ENCODE measurements around the gene FARSA. TPM values are rescaled to one million over a fixed set of nuclear protein-coding genes. Genes with fewer than 3 reads are reported as not detected.

The FARSA gene
- total and polyA plus RNA-seq, 2 of the 8 experiments (the other 6 are each of a cell fraction or from before 2014, with no cell fraction given): 61.0 to 103 TPM

DNA sequence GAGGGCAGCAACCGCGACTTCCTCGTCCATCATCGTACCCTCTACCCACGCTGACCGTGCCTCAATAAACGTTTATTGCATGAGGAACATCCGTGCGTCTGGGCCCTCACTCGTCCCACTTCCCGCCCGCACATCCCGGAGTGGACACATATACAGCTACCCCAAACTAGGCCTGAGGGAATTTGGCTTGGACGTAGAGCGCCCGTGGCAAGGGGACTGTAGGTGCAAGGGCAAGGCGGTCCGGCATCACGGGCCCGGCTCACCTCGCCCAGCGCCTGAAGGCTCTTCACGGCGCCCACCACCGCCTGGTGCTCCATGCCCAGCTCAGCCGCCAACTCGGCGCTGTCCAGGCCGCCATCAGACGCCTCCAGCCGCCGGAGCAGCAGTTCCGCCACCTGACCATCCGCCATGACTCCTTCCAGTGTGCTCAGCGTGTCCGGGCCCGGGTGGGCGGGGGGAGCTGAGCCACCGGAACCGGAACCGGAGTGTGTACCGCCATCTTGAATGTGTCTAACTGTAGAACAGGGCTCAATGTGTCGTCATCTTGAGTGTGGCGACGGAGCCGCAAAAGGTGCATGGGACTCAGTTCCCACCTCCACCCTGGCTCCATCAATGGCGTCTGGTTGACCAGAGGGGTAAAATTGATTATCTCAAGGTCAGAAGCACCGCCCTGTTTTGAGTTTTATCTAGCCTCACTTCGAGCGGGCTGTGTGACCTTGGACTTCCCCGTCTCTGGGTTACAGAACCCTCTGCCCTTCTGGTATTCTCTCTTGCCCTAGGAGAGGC is at the start of gene FARSA (continued):
- TF ChIP-seq, protein P1, sequence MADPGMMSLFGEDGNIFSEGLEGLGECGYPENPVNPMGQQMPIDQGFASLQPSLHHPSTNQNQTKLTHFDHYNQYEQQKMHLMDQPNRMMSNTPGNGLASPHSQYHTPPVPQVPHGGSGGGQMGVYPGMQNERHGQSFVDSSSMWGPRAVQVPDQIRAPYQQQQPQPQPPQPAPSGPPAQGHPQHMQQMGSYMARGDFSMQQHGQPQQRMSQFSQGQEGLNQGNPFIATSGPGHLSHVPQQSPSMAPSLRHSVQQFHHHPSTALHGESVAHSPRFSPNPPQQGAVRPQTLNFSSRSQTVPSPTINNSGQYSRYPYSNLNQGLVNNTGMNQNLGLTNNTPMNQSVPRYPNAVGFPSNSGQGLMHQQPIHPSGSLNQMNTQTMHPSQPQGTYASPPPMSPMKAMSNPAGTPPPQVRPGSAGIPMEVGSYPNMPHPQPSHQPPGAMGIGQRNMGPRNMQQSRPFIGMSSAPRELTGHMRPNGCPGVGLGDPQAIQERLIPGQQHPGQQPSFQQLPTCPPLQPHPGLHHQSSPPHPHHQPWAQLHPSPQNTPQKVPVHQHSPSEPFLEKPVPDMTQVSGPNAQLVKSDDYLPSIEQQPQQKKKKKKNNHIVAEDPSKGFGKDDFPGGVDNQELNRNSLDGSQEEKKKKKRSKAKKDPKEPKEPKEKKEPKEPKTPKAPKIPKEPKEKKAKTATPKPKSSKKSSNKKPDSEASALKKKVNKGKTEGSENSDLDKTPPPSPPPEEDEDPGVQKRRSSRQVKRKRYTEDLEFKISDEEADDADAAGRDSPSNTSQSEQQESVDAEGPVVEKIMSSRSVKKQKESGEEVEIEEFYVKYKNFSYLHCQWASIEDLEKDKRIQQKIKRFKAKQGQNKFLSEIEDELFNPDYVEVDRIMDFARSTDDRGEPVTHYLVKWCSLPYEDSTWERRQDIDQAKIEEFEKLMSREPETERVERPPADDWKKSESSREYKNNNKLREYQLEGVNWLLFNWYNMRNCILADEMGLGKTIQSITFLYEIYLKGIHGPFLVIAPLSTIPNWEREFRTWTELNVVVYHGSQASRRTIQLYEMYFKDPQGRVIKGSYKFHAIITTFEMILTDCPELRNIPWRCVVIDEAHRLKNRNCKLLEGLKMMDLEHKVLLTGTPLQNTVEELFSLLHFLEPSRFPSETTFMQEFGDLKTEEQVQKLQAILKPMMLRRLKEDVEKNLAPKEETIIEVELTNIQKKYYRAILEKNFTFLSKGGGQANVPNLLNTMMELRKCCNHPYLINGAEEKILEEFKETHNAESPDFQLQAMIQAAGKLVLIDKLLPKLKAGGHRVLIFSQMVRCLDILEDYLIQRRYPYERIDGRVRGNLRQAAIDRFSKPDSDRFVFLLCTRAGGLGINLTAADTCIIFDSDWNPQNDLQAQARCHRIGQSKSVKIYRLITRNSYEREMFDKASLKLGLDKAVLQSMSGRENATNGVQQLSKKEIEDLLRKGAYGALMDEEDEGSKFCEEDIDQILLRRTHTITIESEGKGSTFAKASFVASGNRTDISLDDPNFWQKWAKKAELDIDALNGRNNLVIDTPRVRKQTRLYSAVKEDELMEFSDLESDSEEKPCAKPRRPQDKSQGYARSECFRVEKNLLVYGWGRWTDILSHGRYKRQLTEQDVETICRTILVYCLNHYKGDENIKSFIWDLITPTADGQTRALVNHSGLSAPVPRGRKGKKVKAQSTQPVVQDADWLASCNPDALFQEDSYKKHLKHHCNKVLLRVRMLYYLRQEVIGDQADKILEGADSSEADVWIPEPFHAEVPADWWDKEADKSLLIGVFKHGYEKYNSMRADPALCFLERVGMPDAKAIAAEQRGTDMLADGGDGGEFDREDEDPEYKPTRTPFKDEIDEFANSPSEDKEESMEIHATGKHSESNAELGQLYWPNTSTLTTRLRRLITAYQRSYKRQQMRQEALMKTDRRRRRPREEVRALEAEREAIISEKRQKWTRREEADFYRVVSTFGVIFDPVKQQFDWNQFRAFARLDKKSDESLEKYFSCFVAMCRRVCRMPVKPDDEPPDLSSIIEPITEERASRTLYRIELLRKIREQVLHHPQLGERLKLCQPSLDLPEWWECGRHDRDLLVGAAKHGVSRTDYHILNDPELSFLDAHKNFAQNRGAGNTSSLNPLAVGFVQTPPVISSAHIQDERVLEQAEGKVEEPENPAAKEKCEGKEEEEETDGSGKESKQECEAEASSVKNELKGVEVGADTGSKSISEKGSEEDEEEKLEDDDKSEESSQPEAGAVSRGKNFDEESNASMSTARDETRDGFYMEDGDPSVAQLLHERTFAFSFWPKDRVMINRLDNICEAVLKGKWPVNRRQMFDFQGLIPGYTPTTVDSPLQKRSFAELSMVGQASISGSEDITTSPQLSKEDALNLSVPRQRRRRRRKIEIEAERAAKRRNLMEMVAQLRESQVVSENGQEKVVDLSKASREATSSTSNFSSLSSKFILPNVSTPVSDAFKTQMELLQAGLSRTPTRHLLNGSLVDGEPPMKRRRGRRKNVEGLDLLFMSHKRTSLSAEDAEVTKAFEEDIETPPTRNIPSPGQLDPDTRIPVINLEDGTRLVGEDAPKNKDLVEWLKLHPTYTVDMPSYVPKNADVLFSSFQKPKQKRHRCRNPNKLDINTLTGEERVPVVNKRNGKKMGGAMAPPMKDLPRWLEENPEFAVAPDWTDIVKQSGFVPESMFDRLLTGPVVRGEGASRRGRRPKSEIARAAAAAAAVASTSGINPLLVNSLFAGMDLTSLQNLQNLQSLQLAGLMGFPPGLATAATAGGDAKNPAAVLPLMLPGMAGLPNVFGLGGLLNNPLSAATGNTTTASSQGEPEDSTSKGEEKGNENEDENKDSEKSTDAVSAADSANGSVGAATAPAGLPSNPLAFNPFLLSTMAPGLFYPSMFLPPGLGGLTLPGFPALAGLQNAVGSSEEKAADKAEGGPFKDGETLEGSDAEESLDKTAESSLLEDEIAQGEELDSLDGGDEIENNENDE (IDR thresholded peaks at IDR 0.05; ENCODE audit: insufficient replicate concordance, low read length): no peak
- TF ChIP-seq KDM1A (IDR thresholded peaks at IDR 0.05; ENCODE audit: borderline replicate concordance, low read length) (no peak), CBX5 (IDR thresholded peaks at IDR 0.05; ENCODE audit: low read depth, low read length) (no peak), TAF1 (IDR thresholded peaks at IDR 0.05; ENCODE audit: low read depth, low read length) (peak; percentile 87), SIN3A (conservative IDR thresholded peaks at IDR 0.05 in 1 of 2, IDR thresholded peaks at IDR 0.05 in 1 of 2; ENCODE audit: low read depth in 1 of 2, low read length in 2 of 2) (peak in 1 of 2 experiments; percentile 89; a peak in 2 of 4 replicates), TEAD4 (IDR thresholded peaks at IDR 0.05; ENCODE audit: low read depth, low read length) (no peak)
- TF ChIP-seq, protein P2, sequence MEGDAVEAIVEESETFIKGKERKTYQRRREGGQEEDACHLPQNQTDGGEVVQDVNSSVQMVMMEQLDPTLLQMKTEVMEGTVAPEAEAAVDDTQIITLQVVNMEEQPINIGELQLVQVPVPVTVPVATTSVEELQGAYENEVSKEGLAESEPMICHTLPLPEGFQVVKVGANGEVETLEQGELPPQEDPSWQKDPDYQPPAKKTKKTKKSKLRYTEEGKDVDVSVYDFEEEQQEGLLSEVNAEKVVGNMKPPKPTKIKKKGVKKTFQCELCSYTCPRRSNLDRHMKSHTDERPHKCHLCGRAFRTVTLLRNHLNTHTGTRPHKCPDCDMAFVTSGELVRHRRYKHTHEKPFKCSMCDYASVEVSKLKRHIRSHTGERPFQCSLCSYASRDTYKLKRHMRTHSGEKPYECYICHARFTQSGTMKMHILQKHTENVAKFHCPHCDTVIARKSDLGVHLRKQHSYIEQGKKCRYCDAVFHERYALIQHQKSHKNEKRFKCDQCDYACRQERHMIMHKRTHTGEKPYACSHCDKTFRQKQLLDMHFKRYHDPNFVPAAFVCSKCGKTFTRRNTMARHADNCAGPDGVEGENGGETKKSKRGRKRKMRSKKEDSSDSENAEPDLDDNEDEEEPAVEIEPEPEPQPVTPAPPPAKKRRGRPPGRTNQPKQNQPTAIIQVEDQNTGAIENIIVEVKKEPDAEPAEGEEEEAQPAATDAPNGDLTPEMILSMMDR (IDR thresholded peaks at IDR 0.05; ENCODE audit: control extremely low read depth in 1 of 3, insufficient read depth in 1 of 3, low read depth in 1 of 3, low read length in 3 of 3): no peak
